HG03135 (cell line): ENCODE measurements around the gene RNF183.

Source experiments
- ATAC-seq: cut with Tn5 transposase; IDR thresholded peaks from one replicate; pipeline ENCODE4 v1.9.1; 2021; ENCODE audit warnings: mild to moderate bottlenecking, moderate library complexity; ENCODE audit not compliant: unreplicated experiment

RNF183 gene, protein sequence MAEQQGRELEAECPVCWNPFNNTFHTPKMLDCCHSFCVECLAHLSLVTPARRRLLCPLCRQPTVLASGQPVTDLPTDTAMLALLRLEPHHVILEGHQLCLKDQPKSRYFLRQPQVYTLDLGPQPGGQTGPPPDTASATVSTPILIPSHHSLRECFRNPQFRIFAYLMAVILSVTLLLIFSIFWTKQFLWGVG

DNA sequence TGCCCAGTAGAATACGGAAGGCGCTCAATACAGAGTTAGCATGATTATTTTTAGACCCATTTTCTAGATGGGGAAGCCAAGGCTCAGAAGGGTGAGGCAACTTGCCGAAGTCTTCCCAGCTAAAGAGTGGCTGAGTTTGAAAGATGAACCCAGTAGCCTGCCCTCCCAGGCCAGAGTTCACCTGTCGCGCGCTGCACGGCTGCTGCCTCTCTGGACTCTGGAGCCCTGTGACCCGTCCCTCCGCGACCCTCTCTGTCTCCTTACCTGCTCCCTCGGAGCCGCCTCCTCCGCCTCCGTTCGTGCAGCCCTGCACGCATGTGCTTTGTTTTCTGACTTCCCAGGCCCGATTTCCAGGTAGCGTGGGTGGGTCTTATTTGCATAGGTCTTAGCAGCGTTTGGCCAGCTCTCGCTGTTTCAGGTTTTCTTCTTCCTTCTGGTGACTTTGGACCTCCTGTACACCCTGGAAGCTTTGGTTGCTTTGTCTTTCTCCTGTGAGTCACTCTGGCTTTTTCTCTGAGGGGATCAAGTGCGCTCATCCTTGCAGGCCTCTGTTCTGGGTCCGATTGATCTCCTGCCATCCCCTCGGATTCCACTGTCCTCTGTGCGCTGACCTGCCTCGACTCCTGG, at the start of gene RNF183:
TSS of gene RNF183 (minus strand) at position 585 of the 627 bp plus-strand sequence. CDS start 5,192 bp downstream, outside the sequence.
- ATAC-seq, result no peak

DNA sequence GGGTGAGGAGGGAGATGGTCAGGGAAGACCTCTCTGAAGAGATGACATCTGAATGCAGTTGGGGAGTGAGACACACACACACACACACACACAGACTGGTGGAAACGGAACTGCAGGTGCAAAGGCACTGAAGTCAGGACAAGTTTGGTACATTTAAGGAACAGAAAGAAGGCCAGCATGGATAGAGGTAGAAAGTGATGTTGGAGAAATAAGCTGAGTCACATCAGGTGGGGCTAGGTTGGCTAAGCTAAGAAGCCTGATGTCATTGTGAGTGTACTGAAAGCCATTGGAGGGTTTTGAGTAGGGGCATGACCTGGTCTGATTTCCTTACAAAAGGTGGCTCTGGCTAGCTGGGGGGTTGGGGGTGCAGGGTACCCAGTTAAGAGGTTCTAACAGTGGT, 49.2 kb upstream of the RNF183 start:
- no peak for ATAC-seq

DNA sequence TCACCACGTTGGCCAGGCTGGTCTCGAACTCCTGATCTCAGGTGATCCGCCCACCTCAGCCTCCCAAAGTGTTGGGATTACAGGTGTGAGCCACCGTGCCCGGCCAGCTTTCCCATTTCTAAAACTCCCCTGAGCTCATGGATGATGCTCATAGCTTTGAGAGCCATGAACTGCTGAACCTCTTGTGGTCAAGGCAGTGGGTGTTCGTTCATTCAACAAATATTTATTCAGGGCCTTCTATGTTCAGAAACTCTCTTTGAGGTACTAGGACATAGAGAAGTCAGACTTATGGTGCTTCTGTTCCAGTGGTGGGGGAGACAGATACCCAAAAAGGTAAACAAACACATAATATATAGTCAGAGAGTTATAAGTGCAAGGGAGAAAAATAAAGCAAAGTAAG, 48.8 kb upstream of the RNF183 start:
- ATAC-seq, result no peak

DNA sequence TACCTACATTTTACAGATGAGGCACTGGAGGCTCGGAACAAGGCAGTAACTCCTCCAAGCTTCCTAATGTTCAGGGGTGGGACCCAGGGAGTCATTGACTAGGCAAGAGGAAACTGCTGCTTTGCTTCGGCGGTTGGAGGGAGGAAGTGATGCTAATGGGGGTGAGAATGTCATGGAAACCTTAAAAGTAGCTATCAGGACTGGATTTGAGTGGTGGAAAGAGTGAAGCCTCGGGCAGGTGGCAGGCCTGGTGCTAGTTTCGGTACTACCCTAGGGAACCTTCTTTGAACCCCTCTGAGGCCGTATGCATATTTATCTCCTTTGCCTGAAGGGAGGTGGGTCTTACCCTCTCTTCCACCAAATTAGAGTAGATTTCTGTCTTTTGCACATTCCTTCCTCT, 47.8 kb upstream of the RNF183 start:
- no peak for ATAC-seq

DNA sequence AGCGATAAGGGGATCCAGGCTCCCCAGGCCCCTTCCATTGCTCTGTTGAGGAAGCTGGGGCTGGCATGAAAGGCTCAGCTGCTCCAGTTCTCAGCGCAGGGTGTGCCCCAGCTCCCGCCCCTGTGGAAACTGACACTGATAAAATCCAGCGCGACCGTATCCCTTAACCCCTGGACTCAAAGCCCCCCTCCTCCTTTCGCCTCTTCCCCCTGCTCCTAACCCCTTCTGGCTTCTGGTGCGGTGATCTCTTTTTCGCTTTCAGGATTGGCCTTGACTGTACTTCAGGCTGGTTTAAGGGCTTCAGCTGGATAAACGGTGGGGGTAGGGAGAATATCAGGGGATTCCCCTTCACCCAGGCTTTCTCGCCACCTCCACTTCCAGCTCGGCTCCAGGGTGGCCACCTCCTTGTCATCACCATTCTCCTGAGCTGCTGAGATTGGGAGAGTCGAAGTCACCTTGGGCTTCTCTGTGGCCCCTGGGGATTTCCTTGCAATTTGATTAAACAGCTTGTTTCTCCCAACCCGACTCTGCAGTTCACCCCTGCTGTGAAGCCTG, 47.0 kb upstream of the RNF183 start:
- no peak for ATAC-seq

DNA sequence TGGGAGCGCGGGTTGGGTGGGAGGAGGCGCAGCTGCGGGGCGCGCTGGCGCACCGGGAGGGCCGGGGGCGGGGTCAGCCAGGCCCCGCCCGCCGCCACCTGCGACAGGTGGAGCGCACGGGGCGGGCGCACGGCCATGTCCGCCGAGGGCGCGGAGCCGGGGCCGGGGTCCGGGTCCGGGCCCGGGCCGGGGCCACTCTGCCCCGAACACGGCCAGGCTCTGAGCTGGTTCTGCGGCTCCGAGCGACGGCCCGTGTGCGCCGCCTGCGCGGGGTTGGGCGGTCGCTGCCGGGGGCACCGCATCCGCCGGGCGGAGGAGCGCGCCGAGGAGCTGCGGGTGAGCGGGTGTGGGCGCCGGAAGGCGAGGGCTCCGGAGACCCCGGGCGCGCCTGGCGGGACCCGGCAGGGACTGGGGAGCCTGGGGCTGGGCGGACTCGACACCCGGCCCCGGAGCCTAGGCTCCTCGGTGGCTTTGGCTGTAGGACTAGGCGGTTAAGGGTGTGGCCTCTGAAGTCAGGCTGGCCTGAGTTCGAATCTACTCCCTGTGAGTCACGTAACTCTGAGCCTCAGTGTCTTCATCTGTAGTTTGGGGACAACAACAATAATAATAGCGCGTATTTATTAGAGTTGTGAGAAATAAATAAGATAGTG, 46.4 kb upstream of the RNF183 start, which contains the start of gene BSPRY:
TSS of gene BSPRY (plus strand) at position 97 of the 650 bp plus-strand sequence. CDS start at position 136, 39 bp downstream.
- peak; percentile 40 for ATAC-seq

DNA sequence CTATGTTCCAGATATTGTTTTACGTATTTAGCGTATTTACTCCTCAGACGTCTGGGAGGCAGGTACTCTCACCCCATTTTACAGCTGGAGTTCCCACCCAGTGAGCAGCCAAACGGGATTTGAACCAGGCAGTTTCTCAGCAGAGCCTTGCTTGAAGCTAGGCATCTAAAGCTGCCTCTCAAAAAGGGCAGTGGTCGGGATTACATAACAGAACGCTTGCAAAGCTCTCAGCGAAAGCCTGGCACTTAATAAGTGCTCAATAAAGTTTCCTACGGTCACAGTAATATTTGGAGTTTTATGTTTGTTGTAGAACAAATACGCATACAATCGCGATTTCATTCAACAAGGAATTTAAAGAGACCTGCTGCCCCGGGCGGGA, 45.9 kb upstream of the RNF183 start:
- ATAC-seq, result no peak

DNA sequence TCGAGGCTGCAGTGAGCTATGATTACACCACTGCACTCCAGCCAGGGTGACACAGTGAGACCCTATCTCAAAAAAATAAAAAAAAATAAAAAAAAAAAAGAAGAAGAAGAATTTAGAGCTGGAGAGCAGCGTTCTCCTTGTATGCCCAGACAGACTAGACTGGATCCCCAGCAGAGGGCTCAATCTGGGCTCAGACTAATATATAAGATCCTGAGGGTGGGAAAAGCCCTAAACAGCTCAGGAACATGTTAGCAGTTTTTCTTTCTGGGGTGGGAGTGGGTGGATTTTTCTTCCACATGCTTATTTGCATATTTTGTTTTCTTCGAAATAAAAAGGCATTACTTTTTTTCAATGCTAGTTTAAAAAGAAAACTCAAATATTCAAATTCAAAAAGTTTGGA, 45.3 kb upstream of the RNF183 start:
- no peak for ATAC-seq

DNA sequence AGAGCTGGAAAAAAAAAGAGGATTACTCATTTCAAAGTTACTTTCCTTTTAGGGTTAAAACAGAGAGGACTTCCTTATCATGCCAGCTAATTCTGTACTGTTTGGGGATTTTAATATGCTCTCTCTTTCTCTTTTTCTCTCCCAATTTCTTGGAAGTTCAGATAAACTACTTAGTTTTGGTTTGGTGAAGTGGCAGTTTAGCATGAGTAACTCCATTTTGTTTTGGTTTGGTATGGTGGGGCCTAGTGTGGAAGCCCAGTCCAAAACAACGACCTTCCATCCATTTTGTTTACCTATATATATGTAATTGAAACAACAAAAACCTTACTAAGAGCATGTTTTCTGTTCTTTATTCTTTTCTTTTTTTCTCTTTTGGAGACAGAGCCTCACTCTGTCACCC, 42.5 kb upstream of the RNF183 start:
- no peak for ATAC-seq

DNA sequence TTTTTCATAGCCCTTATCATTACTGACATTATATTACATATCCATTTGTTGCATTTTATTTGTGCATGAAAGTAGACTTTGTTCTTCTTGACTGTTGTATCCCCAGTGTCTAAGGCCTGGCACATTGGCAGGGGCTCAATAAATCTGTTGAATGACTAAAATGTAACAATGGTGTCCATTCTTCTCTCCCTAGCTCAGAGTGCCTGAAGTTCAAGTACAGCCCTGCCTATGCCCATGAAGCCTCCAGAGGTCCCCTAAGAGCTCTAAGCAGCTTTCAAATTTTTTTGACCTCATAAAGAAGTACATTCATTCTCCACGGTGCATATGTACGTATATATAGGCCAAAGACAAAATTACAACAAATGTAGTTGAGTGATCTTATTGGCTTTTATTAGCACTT, 42.0 kb upstream of the RNF183 start:
- no peak for ATAC-seq

DNA sequence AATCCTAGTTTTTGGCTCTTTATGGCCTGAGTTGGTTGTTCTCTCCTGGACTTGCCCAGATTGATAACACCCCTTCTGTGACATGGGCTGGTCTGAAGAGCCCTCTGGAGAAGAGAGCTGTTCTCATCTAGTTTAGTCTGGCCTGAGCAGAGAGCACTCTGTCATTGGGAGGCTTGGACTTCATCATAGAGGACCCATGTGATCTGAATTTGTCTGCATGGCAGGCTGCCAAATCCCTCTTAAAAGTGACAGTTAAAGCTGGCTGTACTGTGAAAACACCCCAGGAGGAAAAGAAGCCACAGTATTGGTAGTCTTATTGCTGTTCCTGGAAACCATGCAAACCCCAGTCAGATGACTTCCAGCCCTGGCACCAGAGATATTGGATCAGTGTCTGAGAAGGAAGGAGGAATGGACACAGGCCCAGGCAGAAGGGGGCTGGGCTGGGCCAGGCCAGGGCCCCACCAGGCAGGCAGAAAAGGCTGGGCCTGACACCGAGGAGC, 40.6 kb upstream of the RNF183 start:
- ATAC-seq, result no peak

DNA sequence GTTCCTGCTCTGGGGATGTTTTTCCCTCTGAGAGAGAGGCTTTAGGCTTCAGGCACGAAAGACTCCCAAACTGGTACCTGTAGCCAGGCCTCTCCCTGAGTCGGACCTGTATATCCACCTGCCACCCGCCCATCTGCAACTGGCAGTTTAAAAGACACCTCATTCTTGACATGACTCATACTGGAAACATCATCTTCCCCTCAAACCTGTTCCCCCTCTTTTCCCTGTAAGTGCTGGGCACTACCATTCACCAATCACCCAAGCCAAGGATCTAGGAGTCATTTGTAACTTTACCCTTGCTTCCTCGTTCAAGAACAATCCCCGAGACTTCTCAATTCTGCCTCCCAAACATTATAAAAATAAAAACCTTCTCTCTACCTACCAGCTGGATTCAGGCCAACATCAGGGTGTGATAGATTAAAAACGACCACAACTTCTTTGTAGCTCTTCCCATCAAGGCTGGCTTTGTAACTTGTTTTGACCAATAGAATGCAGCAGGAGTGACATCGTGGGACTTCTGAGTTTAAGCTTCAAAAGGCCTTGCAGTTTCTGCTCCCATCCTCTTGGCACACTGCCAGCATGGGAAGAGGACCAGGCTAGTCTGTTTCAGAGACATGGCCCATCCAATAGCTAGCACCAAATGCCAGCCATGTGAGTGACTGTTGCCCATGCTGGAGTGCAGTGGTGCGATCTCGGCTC, 38.7 kb upstream of the RNF183 start:
- ATAC-seq, result no peak

DNA sequence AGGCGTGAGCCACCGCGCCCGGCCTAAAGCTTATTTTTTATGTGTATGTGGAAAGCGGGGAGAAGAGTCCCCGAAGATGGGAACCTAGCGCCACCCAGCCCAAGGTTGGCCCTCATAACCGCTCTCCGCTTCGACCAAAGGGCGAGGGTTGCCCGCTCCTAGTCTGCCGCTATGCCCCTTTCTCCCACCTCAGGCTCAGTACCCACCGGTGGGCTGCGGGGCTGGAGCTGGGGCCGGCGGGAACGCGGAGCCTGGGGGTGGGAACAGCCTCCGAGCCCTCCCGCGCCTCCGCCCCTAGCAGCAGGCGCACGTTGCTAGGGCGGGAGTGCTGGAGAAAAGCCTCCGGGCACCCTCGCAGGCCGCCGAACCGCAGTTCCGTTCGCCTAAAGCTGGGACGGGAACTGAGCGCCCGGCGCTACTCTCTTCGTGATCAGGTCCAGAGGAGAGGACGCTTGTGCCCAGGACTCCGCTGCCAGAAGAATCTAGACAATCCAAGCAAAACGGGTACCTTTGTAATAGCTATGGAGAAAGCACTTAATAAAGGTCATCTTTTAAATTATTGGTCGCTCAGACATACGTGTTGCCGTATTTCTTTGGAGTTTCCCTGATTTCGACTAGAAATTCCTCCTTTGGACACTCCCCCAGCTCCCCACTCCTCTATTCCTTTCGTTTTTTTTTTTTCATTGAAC, 37.0 kb upstream of the RNF183 start, which contains the start of gene WDR31:
TSS of gene WDR31 (minus strand) at position 265 of the 689 bp plus-strand sequence. CDS start 8,253 bp downstream, outside the sequence.
- peak; percentile 99 for ATAC-seq

DNA sequence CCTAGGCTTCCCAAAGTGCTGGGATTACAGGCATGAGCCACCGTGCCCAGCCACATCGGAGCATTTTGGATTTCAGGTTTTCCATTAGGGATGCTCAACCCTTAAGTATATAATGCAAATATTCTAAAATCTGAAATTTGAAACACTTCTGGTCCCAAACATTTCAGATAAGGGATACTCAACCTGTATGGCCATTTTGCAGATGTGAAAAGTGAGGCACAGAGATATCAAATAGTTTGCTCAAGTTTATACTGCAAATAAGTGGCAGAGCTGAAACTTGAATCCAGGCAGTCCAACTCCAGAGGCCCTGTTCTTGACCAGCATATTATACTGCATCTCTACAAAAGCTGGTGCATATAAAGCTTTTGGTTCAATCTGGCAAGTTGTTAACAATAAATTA, 34.5 kb upstream of the RNF183 start:
- ATAC-seq, result no peak

DNA sequence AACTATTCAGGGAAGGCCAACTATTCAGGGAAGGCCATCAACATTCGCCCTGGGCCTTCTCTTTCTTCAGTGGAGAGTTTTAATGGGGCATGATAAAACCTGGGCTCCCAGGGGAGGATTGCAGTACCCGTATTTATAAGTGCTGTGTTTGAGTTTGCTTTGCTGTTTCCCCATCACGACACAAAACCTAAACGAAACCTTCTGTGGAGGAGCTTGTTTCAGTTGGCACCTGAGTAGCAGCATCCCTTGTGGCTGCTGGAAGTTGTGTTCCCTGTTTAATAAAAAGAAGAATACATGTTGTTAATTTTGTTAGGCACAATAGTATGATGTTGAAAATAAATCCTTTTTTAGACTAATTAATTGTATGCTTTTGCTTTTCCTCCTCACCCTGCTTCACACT, 28.6 kb upstream of the RNF183 start:
- ATAC-seq, result no peak

DNA sequence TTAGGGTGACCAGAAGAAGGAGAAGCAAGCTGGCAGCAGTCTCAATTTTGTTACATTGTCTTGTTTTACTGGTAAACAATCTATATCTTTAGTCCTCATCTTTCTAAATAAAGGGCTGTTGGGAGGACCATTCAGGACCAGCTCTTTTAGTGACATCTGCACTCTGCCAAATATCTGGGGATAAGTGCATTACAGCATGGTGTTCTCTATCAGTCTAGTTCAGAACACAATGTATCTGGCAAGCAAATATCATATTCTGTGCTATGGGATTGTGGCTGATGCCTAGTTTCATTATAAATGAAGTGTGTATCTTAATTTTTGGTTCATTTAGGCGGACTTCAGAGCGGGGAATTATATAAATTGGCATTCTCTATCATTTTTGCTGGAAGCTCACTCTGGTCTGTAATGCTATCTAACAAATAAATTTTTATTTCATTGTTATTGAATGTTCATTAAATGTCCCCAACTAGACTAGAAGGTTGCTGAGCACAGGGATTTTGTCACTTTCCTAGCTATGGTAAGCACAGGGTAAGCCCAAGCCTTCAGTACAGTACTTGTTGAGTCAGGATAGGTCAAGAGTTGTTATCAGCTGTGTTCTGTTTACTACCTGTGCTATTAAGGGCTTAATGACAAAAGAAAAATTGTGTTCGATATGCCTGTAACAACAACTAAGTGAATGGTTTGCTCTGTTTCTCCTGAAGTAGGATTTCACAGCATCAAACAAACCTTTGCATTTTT, 25.0 kb upstream of the RNF183 start:
- no peak for ATAC-seq

DNA sequence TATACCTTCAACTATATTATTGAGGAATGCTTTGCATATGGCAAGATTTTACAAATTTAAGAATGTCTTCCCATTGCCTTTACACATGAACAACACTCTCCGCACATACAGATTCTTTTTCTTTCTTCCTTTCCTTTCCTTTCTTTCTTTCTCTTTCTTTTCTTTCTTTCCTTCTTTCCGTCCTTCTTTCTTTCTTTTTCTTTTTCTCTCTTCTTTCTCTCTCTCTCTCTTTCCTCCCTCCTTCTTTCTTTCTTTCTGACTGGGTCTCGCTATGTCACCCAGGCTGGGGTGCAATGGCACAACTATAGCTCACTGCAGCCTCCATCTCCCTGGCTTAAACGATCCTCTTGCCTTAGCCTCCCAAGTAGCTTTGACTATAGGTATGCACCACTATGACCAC, 23.1 kb upstream of the RNF183 start:
- ATAC-seq, result no peak

DNA sequence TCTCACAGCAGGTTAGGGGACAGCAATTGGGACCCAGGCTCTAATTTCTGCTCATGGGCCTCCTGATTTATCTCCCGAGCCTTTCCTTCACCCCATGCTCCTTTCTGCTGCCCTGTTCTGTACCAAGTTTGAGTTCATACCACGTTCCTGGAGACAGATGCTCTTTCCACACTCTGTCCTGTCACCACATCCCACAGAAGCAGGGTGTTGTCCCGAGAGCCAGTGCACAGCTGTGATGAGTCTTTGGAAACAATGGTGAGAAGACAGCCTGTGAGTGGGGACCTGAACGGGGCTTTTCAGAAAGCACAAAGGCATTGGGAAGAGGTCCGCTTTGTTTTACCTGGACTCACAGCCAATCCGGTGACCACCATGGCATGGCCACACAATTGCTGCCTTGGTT, 19.5 kb upstream of the RNF183 start:
- ATAC-seq, result no peak

DNA sequence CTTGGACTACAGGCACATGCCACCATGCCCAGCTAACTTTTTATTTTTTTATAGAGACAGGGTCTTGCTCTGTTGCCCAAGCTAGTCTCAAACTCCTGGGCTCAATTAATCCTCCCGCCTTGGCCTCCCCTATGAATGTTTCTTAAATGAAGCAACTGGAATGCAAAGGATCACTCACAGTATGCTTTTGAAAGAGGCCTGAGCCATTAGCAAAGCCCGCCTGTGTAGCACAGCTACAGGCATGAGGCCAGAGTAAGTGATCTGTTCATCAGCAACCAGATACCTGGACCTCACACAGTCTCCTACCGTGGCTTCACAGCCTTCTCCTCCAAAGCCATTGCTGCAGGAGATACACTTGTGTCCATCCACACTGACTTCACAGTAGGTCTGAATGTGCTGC, 16.9 kb upstream of the RNF183 start:
- no peak for ATAC-seq

DNA sequence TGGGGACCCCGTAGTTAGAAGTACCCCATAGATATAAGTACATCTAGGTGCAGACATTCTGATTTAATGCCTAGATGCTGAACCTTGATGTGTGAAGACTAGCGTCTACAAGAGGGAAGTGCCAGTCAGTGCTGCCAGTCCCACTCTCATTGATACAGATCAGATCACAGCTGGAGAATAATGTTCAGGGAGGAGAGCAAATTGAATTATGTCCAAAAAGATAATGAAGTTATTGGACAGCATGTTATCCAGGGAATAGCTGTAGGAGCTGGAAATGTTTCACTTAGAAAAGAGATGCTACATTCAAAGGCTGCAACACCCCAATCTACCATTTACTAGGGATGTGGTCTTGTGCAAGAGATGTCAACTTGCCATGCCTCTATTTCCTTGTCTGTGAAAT, 15.9 kb upstream of the RNF183 start:
- ATAC-seq, result no peak
